IMR-90 (cell line): ENCODE data around the gene FOXP1.

ENCODE experiments used
- BHLHE40 ChIP-seq: fragments of 150-350 bp; IDR thresholded peaks from 2 replicates; pipeline ENCODE4 v1.6.1; 2016; ENCODE audit warnings: mild to moderate bottlenecking, low read depth, low read length
- CEBPB ChIP-seq: IDR thresholded peaks from 2 replicates; pipeline ENCODE4 v1.6.1; 2012; ENCODE audit warnings: low read depth, low read length, improper control_type of control experiment
- CHD1 ChIP-seq: IDR thresholded peaks from 2 replicates; pipeline ENCODE4 v1.6.1; 2012; ENCODE audit warnings: low read depth, low read length, improper control_type of control experiment
- MAFK ChIP-seq: IDR thresholded peaks from 2 replicates; pipeline ENCODE4 v1.6.1; 2012; ENCODE audit warnings: low read depth, low read length, improper control_type of control experiment
- MXI1 ChIP-seq: IDR thresholded peaks from 2 replicates; pipeline ENCODE4 v1.6.1; 2012; ENCODE audit warnings: low read depth, mild to moderate bottlenecking, low read length, moderate library complexity, borderline replicate concordance
- POLR2A ChIP-seq: IDR thresholded peaks from 2 replicates; pipeline ENCODE4 v1.6.1; 2012; ENCODE audit warnings: mild to moderate bottlenecking, low read depth, low read length
- RAD21 ChIP-seq: IDR thresholded peaks from 2 replicates; pipeline ENCODE4 v1.6.1; 2012; ENCODE audit warnings: low read length, improper control_type of control experiment
- SMC3 ChIP-seq: fragments of 150-350 bp; IDR thresholded peaks from 2 replicates; pipeline ENCODE4 v1.6.1; 2016; ENCODE audit warnings: low read depth, mild to moderate bottlenecking, antibody characterized with exemption, low read length, moderate library complexity
- TF ChIP-seq, protein P1 (sequence below): conservative IDR thresholded peaks from 2 replicates; pipeline ENCODE4 v1.5.1; 2012; ENCODE audit warnings: mild to moderate bottlenecking, low read depth, low read length, improper control_type of control experiment
- TF ChIP-seq, protein P2 (sequence below): fragments of 150-350 bp; IDR thresholded peaks from 2 replicates; pipeline ENCODE4 v1.6.1; 2016; ENCODE audit warnings: low read depth, mild to moderate bottlenecking, low read length, moderate library complexity, borderline replicate concordance
- TF ChIP-seq, protein P3 (sequence below): fragments of 150-350 bp; IDR thresholded peaks from 2 replicates; pipeline ENCODE4 v1.6.1; 2017; ENCODE audit warnings: mild to moderate bottlenecking, antibody characterized with exemption, low read length, low read depth

DNA sequence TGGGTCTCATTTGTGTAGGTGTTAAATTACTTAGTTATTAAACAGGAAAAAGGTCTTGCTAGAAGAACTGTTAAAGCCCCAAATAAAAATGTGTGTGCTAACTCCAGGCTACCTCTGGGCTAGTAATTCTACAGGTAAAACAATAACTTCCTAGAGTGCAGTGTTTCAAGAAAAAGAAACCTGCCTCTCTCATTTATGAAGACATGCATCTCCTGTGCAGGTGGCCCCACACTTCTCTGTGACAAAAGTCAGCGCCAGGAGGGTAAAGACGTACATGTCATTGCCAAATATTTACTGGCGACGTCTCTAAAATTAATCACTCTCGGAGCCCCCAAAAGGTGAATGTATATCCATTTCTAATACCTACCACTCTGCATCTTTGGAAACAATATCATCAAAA is 131.7 kb downstream of the FOXP1 start:
- TF ChIP-seq, protein P1, sequence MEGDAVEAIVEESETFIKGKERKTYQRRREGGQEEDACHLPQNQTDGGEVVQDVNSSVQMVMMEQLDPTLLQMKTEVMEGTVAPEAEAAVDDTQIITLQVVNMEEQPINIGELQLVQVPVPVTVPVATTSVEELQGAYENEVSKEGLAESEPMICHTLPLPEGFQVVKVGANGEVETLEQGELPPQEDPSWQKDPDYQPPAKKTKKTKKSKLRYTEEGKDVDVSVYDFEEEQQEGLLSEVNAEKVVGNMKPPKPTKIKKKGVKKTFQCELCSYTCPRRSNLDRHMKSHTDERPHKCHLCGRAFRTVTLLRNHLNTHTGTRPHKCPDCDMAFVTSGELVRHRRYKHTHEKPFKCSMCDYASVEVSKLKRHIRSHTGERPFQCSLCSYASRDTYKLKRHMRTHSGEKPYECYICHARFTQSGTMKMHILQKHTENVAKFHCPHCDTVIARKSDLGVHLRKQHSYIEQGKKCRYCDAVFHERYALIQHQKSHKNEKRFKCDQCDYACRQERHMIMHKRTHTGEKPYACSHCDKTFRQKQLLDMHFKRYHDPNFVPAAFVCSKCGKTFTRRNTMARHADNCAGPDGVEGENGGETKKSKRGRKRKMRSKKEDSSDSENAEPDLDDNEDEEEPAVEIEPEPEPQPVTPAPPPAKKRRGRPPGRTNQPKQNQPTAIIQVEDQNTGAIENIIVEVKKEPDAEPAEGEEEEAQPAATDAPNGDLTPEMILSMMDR: no peak
- TF ChIP-seq POLR2A: no peak
- no peak for TF ChIP-seq RAD21
- TF ChIP-seq, protein P2, sequence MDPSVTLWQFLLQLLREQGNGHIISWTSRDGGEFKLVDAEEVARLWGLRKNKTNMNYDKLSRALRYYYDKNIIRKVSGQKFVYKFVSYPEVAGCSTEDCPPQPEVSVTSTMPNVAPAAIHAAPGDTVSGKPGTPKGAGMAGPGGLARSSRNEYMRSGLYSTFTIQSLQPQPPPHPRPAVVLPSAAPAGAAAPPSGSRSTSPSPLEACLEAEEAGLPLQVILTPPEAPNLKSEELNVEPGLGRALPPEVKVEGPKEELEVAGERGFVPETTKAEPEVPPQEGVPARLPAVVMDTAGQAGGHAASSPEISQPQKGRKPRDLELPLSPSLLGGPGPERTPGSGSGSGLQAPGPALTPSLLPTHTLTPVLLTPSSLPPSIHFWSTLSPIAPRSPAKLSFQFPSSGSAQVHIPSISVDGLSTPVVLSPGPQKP: no peak
- TF ChIP-seq CEBPB: no peak
- TF ChIP-seq CHD1: no peak
- TF ChIP-seq BHLHE40: no peak
- TF ChIP-seq, protein P3, sequence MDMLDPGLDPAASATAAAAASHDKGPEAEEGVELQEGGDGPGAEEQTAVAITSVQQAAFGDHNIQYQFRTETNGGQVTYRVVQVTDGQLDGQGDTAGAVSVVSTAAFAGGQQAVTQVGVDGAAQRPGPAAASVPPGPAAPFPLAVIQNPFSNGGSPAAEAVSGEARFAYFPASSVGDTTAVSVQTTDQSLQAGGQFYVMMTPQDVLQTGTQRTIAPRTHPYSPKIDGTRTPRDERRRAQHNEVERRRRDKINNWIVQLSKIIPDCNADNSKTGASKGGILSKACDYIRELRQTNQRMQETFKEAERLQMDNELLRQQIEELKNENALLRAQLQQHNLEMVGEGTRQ: no peak
- no peak for TF ChIP-seq MXI1
- no peak for TF ChIP-seq SMC3
- TF ChIP-seq MAFK: no peak
